MCF 10A (cell line): ENCODE data around the gene MED13L. TPM values are rescaled to one million over a fixed set of nuclear protein-coding genes. Genes with fewer than 3 reads are reported as not detected.
A peak's percentile ranks its signal among the peaks of the same experiment; 100 is the strongest.

Experiments
- BruUV-seq: library from RNA; stranded (reverse); fragments of 400-500 nt; replicated peaks from 2 replicates; lab custom pipeline; 2021; lab: Mats Ljungman, UMichigan
- CTCF ChIA-PET: fragments of 300-600 bp; sonication (Branson Sonifier 250); formaldehyde crosslinking; extraction: SDS; loops from one replicate; lab custom pipeline; 2021; ENCODE audit warnings: antibody characterized with exemption, inconsistent platforms; lab: Yijun Ruan, JAX
- POLR2A ChIA-PET: fragments of 300-600, 350-650 bp; sonication (Branson Sonifier 250); formaldehyde crosslinking; extraction: SDS; loops from one replicate; lab custom pipeline; 2020; ENCODE audit warnings: antibody characterized with exemption, inconsistent platforms; lab: Yijun Ruan, JAX
- DNase-seq: peaks from one replicate; pipeline ENCODE4 v3.0.0-alpha.2; 2018; ENCODE audit not compliant: unreplicated experiment
- H3K27ac Mint-ChIP-seq: one replicate; pipeline ENCODE4 v1.8.0; 2022; ENCODE audit warnings: mild to moderate bottlenecking, low read depth, mixed read lengths; ENCODE audit not compliant: unreplicated experiment
- H3K27me3 Mint-ChIP-seq: one replicate; pipeline ENCODE4 v1.8.0; 2022; ENCODE audit warnings: mixed read lengths; ENCODE audit not compliant: insufficient read depth, unreplicated experiment
- H3K36me3 Mint-ChIP-seq: one replicate; pipeline ENCODE4 v1.8.0; 2022; ENCODE audit warnings: mild to moderate bottlenecking, moderate library complexity, mixed read lengths; ENCODE audit not compliant: insufficient read depth, unreplicated experiment
- H3K4me1 Mint-ChIP-seq: one replicate; pipeline ENCODE4 v1.8.0; 2022; ENCODE audit warnings: mixed read lengths; ENCODE audit not compliant: insufficient read depth, unreplicated experiment
- H3K4me3 Mint-ChIP-seq: one replicate; pipeline ENCODE4 v1.8.0; 2022; ENCODE audit warnings: mild to moderate bottlenecking, moderate library complexity, mixed read lengths; ENCODE audit not compliant: unreplicated experiment
- H3K9me3 Mint-ChIP-seq: one replicate; pipeline ENCODE4 v1.8.0; 2022; ENCODE audit warnings: mixed read lengths; ENCODE audit not compliant: unreplicated experiment
- CTCF ChIP-seq: fragments of 200-600 bp; IDR thresholded peaks from one replicate; pipeline ENCODE4 v1.8.0; 2022; ENCODE audit warnings: antibody characterized with exemption, mild to moderate bottlenecking; ENCODE audit not compliant: unreplicated experiment
- intact Hi-C: fragments of 100-400 bp; cut with micrococcal nuclease; formaldehyde crosslinking; loops from 2 replicates; pipeline ENCODE4 v1.14.1; 2022
- total RNA-seq: library from RNA; stranded (reverse); gene quantifications from 2 replicates; pipeline ENCODE4 v1.2.3, GENCODE V29; 2022

Gene MED13L
- total RNA-seq, 1 experiment from 2014 or later: 91.6 TPM

- no peaks in the 10 kb centered on the region for H3K27me3 Mint-ChIP-seq
- no peak overlapping the region for H3K27ac Mint-ChIP-seq
- H3K36me3 Mint-ChIP-seq: peaks cover 34% of the 10 kb centered on the region
- intact Hi-C loops: loop anchor here (10.0 kb wide), 1 partner anchor 125 kb away; no protein-coding TSS in a partner anchor
- BruUV-seq: no TSS peak
- ChIA-PET CTCF (no interaction called here), POLR2A (no interaction called here)
- TF ChIP-seq CTCF: no peak
- peaks cover 4% of the 10 kb centered on the region for H3K4me1 Mint-ChIP-seq
- H3K9me3 Mint-ChIP-seq: no peaks in the 10 kb centered on the region
- no peak for DNase-seq
- H3K4me3 Mint-ChIP-seq: no peak overlapping the region
These were observed 258.1 kb downstream of the MED13L start for GRCh38 chr12:116019415-116019814.

GRCh38 chr12:116018282-116018681 lies 259.2 kb downstream of the MED13L start:
- intact Hi-C loops: loop anchor here (10.0 kb wide), 1 partner anchor 127 kb away; no protein-coding TSS in a partner anchor
- ChIA-PET POLR2A (no interaction called here), CTCF (interaction anchor here (0.6 to 1.9 kb wide), 3 partner anchors 211 to 1319 kb away, joined by 3 to 6 read pairs (median 3); no protein-coding TSS in a partner anchor)
- H3K27ac Mint-ChIP-seq: no peak overlapping the region
- H3K4me3 Mint-ChIP-seq: no peak overlapping the region
- H3K9me3 Mint-ChIP-seq: no peaks in the 10 kb centered on the region
- H3K36me3 Mint-ChIP-seq: peaks cover 44% of the 10 kb centered on the region
- H3K4me1 Mint-ChIP-seq: peaks cover 4% of the 10 kb centered on the region
- no peaks in the 10 kb centered on the region for H3K27me3 Mint-ChIP-seq
- no TSS peak for BruUV-seq
- no peak for TF ChIP-seq CTCF
- no peak for DNase-seq

- no TSS peak for BruUV-seq
- no peak overlapping the region for H3K27ac Mint-ChIP-seq
- POLR2A ChIA-PET: interaction anchor here (0.7 to 1.5 kb wide), 7 partner anchors 12 to 617 kb away, joined by 3 to 4 read pairs (median 3); no protein-coding TSS in a partner anchor
These were observed 262.0 kb downstream of the MED13L start for GRCh38 chr12:116015525-116015924.

GRCh38 chr12:116012757-116013156 lies 264.7 kb downstream of the MED13L start:
- no peak for TF ChIP-seq CTCF
- Mint-ChIP-seq H3K9me3 (no peaks in the 10 kb centered on the region), H3K27ac (no peak overlapping the region), H3K4me3 (no peak overlapping the region), H3K4me1 (peaks cover 4% of the 10 kb centered on the region), H3K36me3 (peaks cover 65% of the 10 kb centered on the region), H3K27me3 (no peaks in the 10 kb centered on the region)
- DNase-seq: no peak
- POLR2A ChIA-PET: no interaction called here
- no TSS peak for BruUV-seq
- CTCF ChIA-PET: no interaction called here
- intact Hi-C loops: loop anchor here (10.0 kb wide), 1 partner anchor 132 kb away; no protein-coding TSS in a partner anchor

More at GRCh38 chr12:116015525-116015924, 262.0 kb downstream of the MED13L start:
- CTCF ChIA-PET: interaction anchor here (0.5 to 2.8 kb wide), 14 partner anchors 13 to 693 kb away, joined by 3 to 14 read pairs (median 3); no protein-coding TSS in a partner anchor
- no peaks in the 10 kb centered on the region for H3K9me3 Mint-ChIP-seq
- TF ChIP-seq CTCF: peak; percentile 30
- H3K36me3 Mint-ChIP-seq: peaks cover 64% of the 10 kb centered on the region
- H3K4me3 Mint-ChIP-seq: no peak overlapping the region
- DNase-seq: peak; percentile 43
- H3K27me3 Mint-ChIP-seq: no peaks in the 10 kb centered on the region
- H3K4me1 Mint-ChIP-seq: peaks cover 4% of the 10 kb centered on the region
- intact Hi-C loops: loop anchor here (1.0 to 10.0 kb wide), 3 partner anchors 129 to 261 kb away; partner anchors contain the start of gene MED13L
